ENCODE measurements around the gene BAIAP3.

The BAIAP3 gene

GRCh38 chr16:1389762-1390161 is 56.3 kb downstream of the BAIAP3 start:
- no peak for DNase-seq (ENCODE audit: low read depth in 2 of 3, low spot score in 1 of 3)

- DNase-seq (ENCODE audit: low read depth in 2 of 3, low spot score in 1 of 3): no peak
Observed at GRCh38 chr16:1390239-1390779, 56.9 kb downstream of the BAIAP3 start.

GRCh38 chr16:1392826-1393225 is 59.4 kb downstream of the BAIAP3 start:
- no peak for DNase-seq (ENCODE audit: low read depth in 2 of 3, low spot score in 1 of 3)

- DNase-seq (ENCODE audit: low read depth in 2 of 3, low spot score in 1 of 3): no peak
Observed at GRCh38 chr16:1393613-1394176, 60.2 kb downstream of the BAIAP3 start.

- DNase-seq (ENCODE audit: low read depth in 2 of 3, low spot score in 1 of 3): no peak
Observed at GRCh38 chr16:1394367-1394951, 61.0 kb downstream of the BAIAP3 start.

- DNase-seq (ENCODE audit: low read depth in 2 of 3, low spot score in 1 of 3): no peak
Observed at GRCh38 chr16:1395444-1396031, 62.1 kb downstream of the BAIAP3 start.

- no peak for DNase-seq (ENCODE audit: low read depth in 2 of 3, low spot score in 1 of 3)
Observed at GRCh38 chr16:1397779-1398178, 64.3 kb downstream of the BAIAP3 start.

- DNase-seq (ENCODE audit: low read depth in 2 of 3, low spot score in 1 of 3): no peak
Observed at GRCh38 chr16:1398351-1398750, 64.9 kb downstream of the BAIAP3 start.

Data from stimulated activated CD4-positive, alpha-beta T cell treated with anti-CD3 and anti-CD28 coated beads, Interleukin-12 subunit alpha, Interleukin-12 subunit beta, amount 100 ng/mL, for 48 hours (primary cell).